RWPE2 (cell line): Measurements from ENCODE around the gene LSR.

Experiments
- ATAC-seq: fragments of 200-7000 bp; cut with Tn5 transposase; 3 replicates; pipeline ENCODE4 v1.9.1; 2021; ENCODE audit warnings: low read depth
- DNase-seq: peaks from one replicate; pipeline ENCODE4 v3.0.0-alpha.2; 2020; ENCODE audit warnings: low spot score
- H3K27ac ChIP-seq: fragments of 450-650 bp; 2 replicates; pipeline ENCODE4 v1.5.1; 2017; ENCODE audit warnings: mild to moderate bottlenecking; ENCODE audit not compliant: poor library complexity, severe bottlenecking
- H3K27me3 ChIP-seq: fragments of 250-450 bp; sonication (Bioruptor Pico); 2 replicates; pipeline ENCODE4 v1.5.1; 2021; ENCODE audit warnings: mild to moderate bottlenecking, moderate library complexity; ENCODE audit not compliant: insufficient read depth, poor library complexity, severe bottlenecking
- H3K36me3 ChIP-seq: fragments of 250-450 bp; sonication (Bioruptor Pico); 2 replicates; pipeline ENCODE4 v1.5.1; 2020; ENCODE audit warnings: low read depth, mild to moderate bottlenecking, moderate library complexity
- H3K4me1 ChIP-seq: fragments of 250-450 bp; sonication (Bioruptor Pico); 2 replicates; pipeline ENCODE4 v1.5.1; 2021; ENCODE audit warnings: mild to moderate bottlenecking, moderate library complexity; ENCODE audit not compliant: insufficient read depth, poor library complexity, severe bottlenecking
- H3K4me3 ChIP-seq: fragments of 250-450 bp; sonication (Bioruptor Pico); 2 replicates; pipeline ENCODE4 v1.5.1; 2021; ENCODE audit warnings: mild to moderate bottlenecking, moderate library complexity; ENCODE audit not compliant: severe bottlenecking
- H3K9me3 ChIP-seq: fragments of 250-450 bp; sonication (Bioruptor Pico); 2 replicates; pipeline ENCODE4 v1.5.1; 2021; ENCODE audit warnings: mild to moderate bottlenecking, moderate library complexity; ENCODE audit not compliant: severe bottlenecking
- TF ChIP-seq, protein P1 (sequence below): fragments of 450-650 bp; IDR thresholded peaks from one replicate; pipeline ENCODE4 v1.5.1; 2017; ENCODE audit warnings: mild to moderate bottlenecking, moderate library complexity; ENCODE audit not compliant: poor library complexity, severe bottlenecking

LSR gene

GRCh38 chr19:35276706-35277281, 28.0 kb downstream of the LSR start:
- Histone ChIP-seq H3K27ac (no peak overlapping the region), H3K4me3 (no peak overlapping the region), H3K36me3 (peaks cover 17% of the 10 kb centered on the region), H3K4me1 (no peaks in the 10 kb centered on the region), H3K9me3 (no peaks in the 10 kb centered on the region), H3K27me3 (peaks cover under 1% of the 10 kb centered on the region)
- DNase-seq (no peak), ATAC-seq (no peak)
- TF ChIP-seq, protein P1, sequence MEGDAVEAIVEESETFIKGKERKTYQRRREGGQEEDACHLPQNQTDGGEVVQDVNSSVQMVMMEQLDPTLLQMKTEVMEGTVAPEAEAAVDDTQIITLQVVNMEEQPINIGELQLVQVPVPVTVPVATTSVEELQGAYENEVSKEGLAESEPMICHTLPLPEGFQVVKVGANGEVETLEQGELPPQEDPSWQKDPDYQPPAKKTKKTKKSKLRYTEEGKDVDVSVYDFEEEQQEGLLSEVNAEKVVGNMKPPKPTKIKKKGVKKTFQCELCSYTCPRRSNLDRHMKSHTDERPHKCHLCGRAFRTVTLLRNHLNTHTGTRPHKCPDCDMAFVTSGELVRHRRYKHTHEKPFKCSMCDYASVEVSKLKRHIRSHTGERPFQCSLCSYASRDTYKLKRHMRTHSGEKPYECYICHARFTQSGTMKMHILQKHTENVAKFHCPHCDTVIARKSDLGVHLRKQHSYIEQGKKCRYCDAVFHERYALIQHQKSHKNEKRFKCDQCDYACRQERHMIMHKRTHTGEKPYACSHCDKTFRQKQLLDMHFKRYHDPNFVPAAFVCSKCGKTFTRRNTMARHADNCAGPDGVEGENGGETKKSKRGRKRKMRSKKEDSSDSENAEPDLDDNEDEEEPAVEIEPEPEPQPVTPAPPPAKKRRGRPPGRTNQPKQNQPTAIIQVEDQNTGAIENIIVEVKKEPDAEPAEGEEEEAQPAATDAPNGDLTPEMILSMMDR, result no peak

DNA sequence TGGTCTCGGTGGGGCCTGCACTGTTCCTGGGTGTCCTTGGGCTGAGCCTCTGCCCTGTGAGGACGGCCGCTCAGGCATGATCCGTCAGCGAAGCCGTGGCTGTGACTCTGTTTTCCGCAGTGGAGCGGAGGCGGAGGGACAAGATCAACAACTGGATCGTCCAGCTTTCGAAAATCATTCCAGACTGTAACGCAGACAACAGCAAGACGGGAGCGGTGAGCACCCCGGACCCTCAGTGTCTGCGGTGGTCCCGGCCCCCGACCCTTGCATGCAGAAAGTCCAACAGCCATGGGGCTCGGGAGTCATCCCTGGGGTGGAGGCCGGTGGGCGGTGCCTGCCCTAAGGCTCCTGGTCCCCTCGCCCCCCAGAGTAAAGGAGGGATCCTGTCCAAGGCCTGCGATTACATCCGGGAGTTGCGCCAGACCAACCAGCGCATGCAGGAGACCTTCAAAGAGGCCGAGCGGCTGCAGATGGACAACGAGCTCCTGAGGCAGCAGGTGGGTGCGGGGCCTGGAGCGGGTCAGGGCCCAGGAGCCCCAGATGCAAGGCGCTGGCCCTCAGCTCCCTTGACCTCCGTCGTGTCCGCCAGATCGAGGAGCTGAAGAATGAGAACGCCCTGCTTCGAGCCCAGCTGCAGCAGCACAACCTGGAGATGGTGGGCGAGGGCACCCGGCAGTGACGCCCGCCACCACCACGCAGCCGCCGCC, 29.9 kb downstream of the LSR start:
- H3K9me3 ChIP-seq, result no peaks in the 10 kb centered on the region
- ATAC-seq (no peak), DNase-seq (peak; percentile 45)
- H3K36me3 ChIP-seq, result peaks cover 7% of the 10 kb centered on the region
- no peak overlapping the region for H3K4me3 ChIP-seq
- H3K27ac ChIP-seq, result no peak overlapping the region
- H3K4me1 ChIP-seq, result no peaks in the 10 kb centered on the region
- peaks cover 17% of the 10 kb centered on the region for H3K27me3 ChIP-seq
- TF ChIP-seq, protein P1, result no peak

GRCh38 chr19:35279374-35279773, 30.6 kb downstream of the LSR start:
- DNase-seq (no peak), ATAC-seq (no peak)
- Histone ChIP-seq H3K4me1 (no peaks in the 10 kb centered on the region), H3K27me3 (peaks cover 17% of the 10 kb centered on the region), H3K4me3 (no peak overlapping the region), H3K27ac (no peak overlapping the region), H3K36me3 (peaks cover 7% of the 10 kb centered on the region), H3K9me3 (no peaks in the 10 kb centered on the region)
- TF ChIP-seq, protein P1, result no peak

DNA sequence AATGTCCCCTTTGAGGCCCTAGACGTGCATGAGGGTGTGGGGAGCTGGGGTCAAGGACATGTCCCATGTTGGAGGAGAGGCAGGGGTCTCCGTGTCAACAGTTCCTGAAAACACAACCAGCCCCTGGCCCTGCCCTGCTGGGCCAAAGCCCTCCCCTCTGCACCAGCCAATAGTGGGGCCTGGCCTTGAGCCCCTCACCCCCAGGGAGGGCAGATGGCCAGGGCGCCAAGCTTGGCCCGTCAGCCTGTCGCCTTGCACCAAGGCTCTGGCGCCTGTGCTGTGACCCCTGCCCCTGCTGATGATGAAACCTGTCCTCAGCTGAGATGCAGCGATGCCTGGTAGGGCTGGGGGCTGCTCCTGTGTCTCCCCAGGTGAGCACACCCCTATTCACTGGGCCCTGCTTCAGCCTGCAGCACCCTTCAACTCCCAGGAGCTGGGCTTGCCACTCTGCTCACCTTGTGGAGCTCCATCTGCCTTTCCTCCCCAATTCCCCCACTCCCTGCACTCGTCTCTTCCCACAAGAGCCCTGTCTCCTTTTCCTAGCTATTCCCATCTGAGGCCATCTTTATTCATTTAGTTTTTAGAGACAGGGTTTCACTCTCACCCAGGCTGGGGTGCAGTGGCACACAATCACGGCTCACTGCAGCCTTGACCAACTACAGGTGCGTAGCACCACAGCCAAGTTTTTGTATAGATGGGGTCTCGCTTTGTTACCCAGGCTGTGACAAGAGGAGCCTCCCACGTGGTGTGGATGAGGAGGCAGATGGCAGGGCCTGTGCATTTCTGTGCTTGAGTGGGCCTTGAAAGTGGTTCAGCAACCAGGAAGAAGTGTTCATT, 31.4 kb downstream of the LSR start:
- ATAC-seq (no peak), DNase-seq (no peak)
- Histone ChIP-seq H3K27ac (no peak overlapping the region), H3K27me3 (peaks cover 17% of the 10 kb centered on the region), H3K9me3 (no peaks in the 10 kb centered on the region), H3K4me3 (no peak overlapping the region), H3K36me3 (peaks cover 7% of the 10 kb centered on the region), H3K4me1 (no peaks in the 10 kb centered on the region)
- TF ChIP-seq, protein P1, result no peak
